ENCODE measurements around the gene P2RX1. TPM values are rescaled to one million over a fixed set of nuclear protein-coding genes. Genes with fewer than 3 reads are reported as not detected.

Gene P2RX1
- total RNA-seq, 1 experiment from 2014 or later: not detected

DNA sequence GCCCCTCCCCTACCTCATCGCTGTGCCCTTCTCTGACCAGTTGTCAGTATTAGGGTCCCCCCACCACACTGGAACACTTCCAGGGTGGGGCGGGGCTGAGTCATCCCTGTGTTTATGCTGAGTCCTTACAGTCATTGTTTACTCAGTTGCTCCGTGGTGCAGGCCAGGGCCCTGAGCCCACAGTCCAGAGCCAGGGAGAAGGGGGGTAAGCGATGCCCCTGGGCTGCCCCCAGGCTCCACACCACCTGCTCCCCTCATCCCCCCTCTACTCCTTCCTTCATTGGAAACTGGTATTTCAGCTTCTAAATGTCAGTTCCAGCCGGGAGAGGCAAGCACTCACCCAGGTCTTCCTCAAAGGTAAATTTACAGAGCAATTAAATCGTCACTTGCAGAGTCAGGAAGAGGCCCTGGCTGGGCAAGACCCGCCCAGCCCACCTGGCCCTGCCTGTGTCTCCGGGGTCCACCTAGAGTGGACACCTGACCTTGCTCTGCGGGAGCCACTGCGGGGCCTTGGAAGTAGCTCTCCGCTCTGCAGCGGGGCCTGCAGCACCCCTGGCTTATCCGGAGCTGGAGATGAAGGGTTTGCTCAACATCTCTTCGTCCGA is 43.1 kb upstream of the P2RX1 start:
- no peak overlapping the region for H3K23ac ChIP-seq (ENCODE audit: insufficient read length, low read depth, low read length)
- DNase-seq: no peak
- no peak overlapping the region for H3K9ac ChIP-seq (ENCODE audit: extremely low read depth, insufficient read length, low read length)
- Mint-ChIP-seq H3K9me3 (no peaks in the 10 kb centered on the region), H3K27ac (no peak overlapping the region), H3K27me3 (ENCODE audit: low read depth) (peaks cover 28% of the 10 kb centered on the region), H3K36me3 (ENCODE audit: insufficient read depth in 1 of 3, low read depth in 3 of 3) (no peaks in the 10 kb centered on the region), H3K4me3 (no peak overlapping the region), H3K4me1 (peaks cover 39 to 56% of the 10 kb centered on the region in 2 experiments)
- no peak overlapping the region for H2BK20ac ChIP-seq (ENCODE audit: low read depth, low read length, poor library complexity, severe bottlenecking)
- H2AK5ac ChIP-seq (ENCODE audit: insufficient read length, low read length): no peak overlapping the region
- no peaks in the 10 kb centered on the region for H3K79me1 ChIP-seq (ENCODE audit: insufficient read depth, low read depth, low read length, poor library complexity, severe bottlenecking)
- no peaks in the 10 kb centered on the region for H4K20me1 ChIP-seq (ENCODE audit: control insufficient read depth, insufficient read depth, insufficient read length)
- no peak overlapping the region for H4K91ac ChIP-seq (ENCODE audit: insufficient read length, low read depth, low read length)
- H2BK5ac ChIP-seq (ENCODE audit: insufficient read length, low read length): no peak overlapping the region
- no peaks in the 10 kb centered on the region for H3K9me3 ChIP-seq (ENCODE audit: control insufficient read depth, low read depth, low read length)
- H3K27me3 ChIP-seq (ENCODE audit: insufficient read depth, low read length): no peaks in the 10 kb centered on the region; the same call in 1 of the 2 replicates
- H3K18ac ChIP-seq (ENCODE audit: insufficient read length, low read depth, low read length): no peak overlapping the region
- no peak overlapping the region for H3K4me2 ChIP-seq (ENCODE audit: insufficient read depth, insufficient read length, low read length)
- no peak overlapping the region for H4K8ac ChIP-seq (replicated peaks; ENCODE audit: insufficient read length, low read depth, low read length)
- H3K4me1 ChIP-seq (ENCODE audit: insufficient read depth, low read length): peaks cover 3% of the 10 kb centered on the region; the same call in 1 of the 2 replicates
- H4K5ac ChIP-seq (ENCODE audit: insufficient read length, low read depth, low read length): no peak overlapping the region
- H3K4ac ChIP-seq (ENCODE audit: low read depth, low read length): no peak overlapping the region
- H2BK12ac ChIP-seq (ENCODE audit: insufficient read length, low read depth, low read length): no peak overlapping the region
- H3K56ac ChIP-seq (ENCODE audit: insufficient read length, low read depth, low read length): no peak overlapping the region
- H3K79me2 ChIP-seq (ENCODE audit: insufficient read depth, low read length): no peaks in the 10 kb centered on the region
- no peak overlapping the region; the same call in 1 of the 2 replicates for H3K14ac ChIP-seq (ENCODE audit: insufficient read depth, low read length)
- H2BK120ac ChIP-seq (ENCODE audit: low read depth, low read length, poor library complexity, severe bottlenecking): no peak overlapping the region
- no CpG with 5 or more reads among the region's 15 CpGs for WGBS (ENCODE audit: extremely low coverage, insufficient read length, low lambda C conversion rate)
- H3K23me2 ChIP-seq (ENCODE audit: insufficient read length, low read depth, low read length, poor library complexity, severe bottlenecking): no peaks in the 10 kb centered on the region
- no peak overlapping the region for H3T11ph ChIP-seq (ENCODE audit: low read length)
- TF ChIP-seq, protein P1, sequence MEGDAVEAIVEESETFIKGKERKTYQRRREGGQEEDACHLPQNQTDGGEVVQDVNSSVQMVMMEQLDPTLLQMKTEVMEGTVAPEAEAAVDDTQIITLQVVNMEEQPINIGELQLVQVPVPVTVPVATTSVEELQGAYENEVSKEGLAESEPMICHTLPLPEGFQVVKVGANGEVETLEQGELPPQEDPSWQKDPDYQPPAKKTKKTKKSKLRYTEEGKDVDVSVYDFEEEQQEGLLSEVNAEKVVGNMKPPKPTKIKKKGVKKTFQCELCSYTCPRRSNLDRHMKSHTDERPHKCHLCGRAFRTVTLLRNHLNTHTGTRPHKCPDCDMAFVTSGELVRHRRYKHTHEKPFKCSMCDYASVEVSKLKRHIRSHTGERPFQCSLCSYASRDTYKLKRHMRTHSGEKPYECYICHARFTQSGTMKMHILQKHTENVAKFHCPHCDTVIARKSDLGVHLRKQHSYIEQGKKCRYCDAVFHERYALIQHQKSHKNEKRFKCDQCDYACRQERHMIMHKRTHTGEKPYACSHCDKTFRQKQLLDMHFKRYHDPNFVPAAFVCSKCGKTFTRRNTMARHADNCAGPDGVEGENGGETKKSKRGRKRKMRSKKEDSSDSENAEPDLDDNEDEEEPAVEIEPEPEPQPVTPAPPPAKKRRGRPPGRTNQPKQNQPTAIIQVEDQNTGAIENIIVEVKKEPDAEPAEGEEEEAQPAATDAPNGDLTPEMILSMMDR (conservative IDR thresholded peaks at IDR 0.05): no peak
- H3K27ac ChIP-seq (ENCODE audit: insufficient read length, low read depth, low read length): no peak overlapping the region
- H2AFZ ChIP-seq (ENCODE audit: low read length): no peak overlapping the region
- H2BK15ac ChIP-seq (ENCODE audit: low read depth, low read length): no peak overlapping the region
